HepG2 (cell line): ENCODE results near the gene GPR183. TPM values are rescaled to one million over a fixed set of nuclear protein-coding genes. Genes with fewer than 3 reads are reported as not detected.

ENCODE experiments used
- BORCS8-MEF2B ChIP-seq: sonication (generic); formaldehyde crosslinking; IDR thresholded peaks from 2 replicates; pipeline ENCODE4 v1.8.0; 2022; ENCODE audit warnings: mild to moderate bottlenecking, missing genetic modification reagents
- HOXA3 ChIP-seq: sonication (generic); formaldehyde crosslinking; IDR thresholded peaks from 2 replicates; pipeline ENCODE4 v1.5.0; 2020; ENCODE audit warnings: missing genetic modification reagents
- MXD3 ChIP-seq: IDR thresholded peaks from 2 replicates; pipeline ENCODE4 v1.6.1; 2016; ENCODE audit warnings: mild to moderate bottlenecking, missing biosample characterization, missing genetic modification reagents
- PRDM4 ChIP-seq: sonication (generic); formaldehyde crosslinking; IDR thresholded peaks from 2 replicates; pipeline ENCODE4 v1.9.0; 2021; ENCODE audit warnings: missing genetic modification reagents, borderline replicate concordance
- SYNCRIP ChIP-seq: fragments of 200-400 bp; formaldehyde crosslinking; IDR thresholded peaks from 2 replicates; pipeline ENCODE4 v1.6.1; 2018; ENCODE audit warnings: mild to moderate bottlenecking, low read depth, low read length; ENCODE audit not compliant: insufficient read depth
- XRCC5 ChIP-seq: fragments of 200-400 bp; formaldehyde crosslinking; optimal IDR thresholded peaks from 2 replicates; pipeline ENCODE3; 2017; ENCODE audit warnings: mild to moderate bottlenecking, low read length
- ZBTB39 ChIP-seq: sonication (generic); formaldehyde crosslinking; IDR thresholded peaks from 2 replicates; pipeline ENCODE4 v1.5.0; 2020; ENCODE audit warnings: missing genetic modification reagents
- ZNF121 ChIP-seq: sonication (generic); formaldehyde crosslinking; IDR thresholded peaks from 2 replicates; pipeline ENCODE4 v1.5.0; 2020; ENCODE audit warnings: mild to moderate bottlenecking, missing genetic modification reagents
- ZNF143 ChIP-seq: sonication (generic); formaldehyde crosslinking; IDR thresholded peaks from 2 replicates; pipeline ENCODE4 v1.4.0; 2020; ENCODE audit warnings: missing genetic modification reagents
- ZNF276 ChIP-seq: sonication (generic); formaldehyde crosslinking; IDR thresholded peaks from 2 replicates; pipeline ENCODE4 v1.4.0; 2020; ENCODE audit warnings: mild to moderate bottlenecking, low read depth, missing genetic modification reagents
- ZNF7 ChIP-seq: IDR thresholded peaks from 2 replicates; pipeline ENCODE4 v1.6.1; 2016; ENCODE audit warnings: missing biosample characterization, missing genetic modification reagents
- polyA plus RNA-seq, 8 experiments: library from polyadenylated mRNA; depleted of rRNA in 3 of 8; stranded (reverse) in 7 of 8; unstranded in 1 of 8; fragments of >200 nt; fragmentation: Illumina TruSeq in 4 of 8; extraction: Trizol in 4 of 8; gene quantifications; 2 replicates each; pipeline versions ENCODE4 v1.2.1 to v1.2.3, GENCODE V29; 2011 to 2016; ENCODE audit warnings: low read depth in 4 of 8, missing spikeins in 1 of 8, mixed read lengths in 1 of 8; ENCODE audit not compliant: insufficient read depth in 1 of 8
- total RNA-seq, 5 experiments: library from RNA; depleted of rRNA; stranded (reverse); fragments of >200 nt; fragmentation: Illumina TruSeq; extraction: Trizol; gene quantifications; 2 replicates each; pipeline ENCODE4 v1.2.3, GENCODE V29; 2016; ENCODE audit warnings: low read depth in 1 of 5
- TF ChIP-seq, protein P1 (sequence below): sonication (generic); formaldehyde crosslinking; IDR thresholded peaks from 2 replicates; pipeline ENCODE4 v1.9.0; 2022; ENCODE audit warnings: low read depth, missing genetic modification reagents

Gene GPR183
- total and polyA plus RNA-seq, 2 of the 13 experiments (the other 11 are each of a cell fraction or from before 2014, with no cell fraction given) = not detected

DNA sequence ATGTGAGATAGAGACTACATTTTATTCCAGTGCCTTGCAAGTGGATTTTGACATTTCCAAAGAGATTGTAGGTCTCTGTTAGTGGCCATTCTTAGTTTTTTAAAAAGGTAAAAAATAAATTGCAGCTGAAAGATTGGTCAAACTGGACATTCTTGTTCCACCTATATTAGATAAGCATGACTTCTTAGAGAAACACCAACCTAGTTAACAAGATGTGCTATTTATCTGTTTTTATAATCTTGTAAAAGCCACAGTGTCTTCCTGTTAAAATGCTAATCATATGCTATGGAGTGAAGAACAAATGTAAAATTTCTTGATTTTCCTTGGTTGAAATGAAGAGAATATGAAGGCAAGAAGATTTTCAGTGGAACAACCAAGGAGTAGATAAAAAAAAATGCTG is 33.4 kb upstream of the GPR183 start (continued):
- TF ChIP-seq, protein P1, sequence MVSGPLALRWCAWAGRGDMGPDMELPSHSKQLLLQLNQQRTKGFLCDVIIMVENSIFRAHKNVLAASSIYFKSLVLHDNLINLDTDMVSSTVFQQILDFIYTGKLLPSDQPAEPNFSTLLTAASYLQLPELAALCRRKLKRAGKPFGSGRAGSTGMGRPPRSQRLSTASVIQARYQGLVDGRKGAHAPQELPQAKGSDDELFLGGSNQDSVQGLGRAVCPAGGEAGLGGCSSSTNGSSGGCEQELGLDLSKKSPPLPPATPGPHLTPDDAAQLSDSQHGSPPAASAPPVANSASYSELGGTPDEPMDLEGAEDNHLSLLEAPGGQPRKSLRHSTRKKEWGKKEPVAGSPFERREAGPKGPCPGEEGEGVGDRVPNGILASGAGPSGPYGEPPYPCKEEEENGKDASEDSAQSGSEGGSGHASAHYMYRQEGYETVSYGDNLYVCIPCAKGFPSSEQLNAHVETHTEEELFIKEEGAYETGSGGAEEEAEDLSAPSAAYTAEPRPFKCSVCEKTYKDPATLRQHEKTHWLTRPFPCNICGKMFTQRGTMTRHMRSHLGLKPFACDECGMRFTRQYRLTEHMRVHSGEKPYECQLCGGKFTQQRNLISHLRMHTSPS (CRISPR knock-in tag) = no peak
- TF ChIP-seq ZNF121 (CRISPR knock-in tag) (no peak), PRDM4 (no peak), XRCC5 (no peak), BORCS8-MEF2B (CRISPR knock-in tag) (no peak), SYNCRIP (no peak), ZBTB39 (CRISPR knock-in tag) (no peak), ZNF276 (no peak), HOXA3 (CRISPR knock-in tag) (no peak), ZNF7 (CRISPR knock-in tag) (no peak), ZNF143 (no peak), MXD3 (CRISPR knock-in tag) (no peak)
- TF ChIP-seq, all 625 proteins: peak for 0
